GM21390 (cell line): ENCODE data around the gene MTPN.

ENCODE experiments used
- ATAC-seq: cut with Tn5 transposase; IDR thresholded peaks from one replicate; pipeline ENCODE4 v1.9.1; 2021; ENCODE audit not compliant: unreplicated experiment

MTPN gene

GRCh38 chr7:135929249-135929648 lies 47.9 kb downstream of the MTPN start:
- no peak for ATAC-seq

- no peak for ATAC-seq
These were observed 49.0 kb downstream of the MTPN start for GRCh38 chr7:135928136-135928535.

DNA sequence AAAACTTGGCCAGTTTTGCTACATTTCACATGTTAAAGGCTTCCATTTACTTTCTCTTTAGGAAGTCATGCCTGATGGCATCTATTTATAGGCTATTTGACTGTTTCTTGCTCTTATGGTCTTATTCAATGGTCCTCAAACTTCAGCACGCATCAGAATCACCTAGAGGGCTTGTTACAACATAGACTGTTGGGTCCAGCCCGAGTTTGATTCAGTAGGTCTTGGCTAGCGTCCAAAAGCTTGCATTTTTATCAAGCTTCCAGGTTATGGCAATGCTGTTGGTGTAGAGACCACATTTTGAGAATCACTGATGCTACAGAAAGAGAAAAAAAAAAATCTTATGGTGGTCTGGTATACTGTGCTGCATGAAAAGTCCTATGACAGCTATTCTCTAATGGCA lies 51.9 kb downstream of the MTPN start:
- no peak for ATAC-seq

DNA sequence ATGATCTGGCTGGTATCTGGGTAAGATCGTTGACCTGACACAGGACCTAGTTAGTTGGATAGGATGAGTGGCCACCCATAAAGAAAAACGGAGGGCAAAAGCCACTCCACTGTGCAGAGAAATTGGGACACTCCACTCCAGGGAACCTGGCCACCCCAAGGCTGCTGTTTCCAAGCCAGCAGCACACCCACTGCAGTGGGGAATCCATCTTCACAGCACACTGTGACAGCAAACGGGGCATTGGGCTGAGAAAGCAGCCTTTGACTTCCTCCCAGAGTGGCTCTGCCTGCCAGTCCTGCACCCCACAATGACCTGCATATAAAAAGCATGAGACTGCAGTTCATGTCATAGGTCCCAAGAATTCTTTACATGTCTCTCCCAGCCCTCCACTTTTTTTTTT lies 52.9 kb downstream of the MTPN start:
- ATAC-seq = no peak

DNA sequence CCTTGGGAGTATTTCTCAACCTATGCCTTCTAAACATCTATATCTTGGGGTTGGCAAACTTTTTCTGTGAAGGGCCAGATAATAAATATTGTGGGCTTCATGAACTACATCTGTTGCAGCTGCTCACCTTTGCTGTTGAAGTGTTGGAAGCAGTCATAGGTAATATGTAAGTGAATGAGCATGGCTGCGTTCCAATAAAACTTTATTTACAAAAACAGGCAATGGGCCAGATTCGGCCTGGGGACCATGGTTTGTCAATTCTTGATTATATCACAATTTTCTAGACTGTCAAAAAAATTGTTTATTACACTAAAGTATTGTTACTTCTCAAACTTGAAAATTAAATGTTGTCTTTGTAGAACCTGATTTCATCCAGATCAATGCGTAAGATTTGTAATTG lies 54.9 kb downstream of the MTPN start:
- no peak for ATAC-seq

GRCh38 chr7:135920478-135920877 lies 56.7 kb downstream of the MTPN start:
- ATAC-seq = peak; percentile 56

- no peak for ATAC-seq
These were observed 57.9 kb downstream of the MTPN start for GRCh38 chr7:135919071-135919841.

- ATAC-seq = no peak
These were observed 59.0 kb downstream of the MTPN start for GRCh38 chr7:135918134-135918533.

DNA sequence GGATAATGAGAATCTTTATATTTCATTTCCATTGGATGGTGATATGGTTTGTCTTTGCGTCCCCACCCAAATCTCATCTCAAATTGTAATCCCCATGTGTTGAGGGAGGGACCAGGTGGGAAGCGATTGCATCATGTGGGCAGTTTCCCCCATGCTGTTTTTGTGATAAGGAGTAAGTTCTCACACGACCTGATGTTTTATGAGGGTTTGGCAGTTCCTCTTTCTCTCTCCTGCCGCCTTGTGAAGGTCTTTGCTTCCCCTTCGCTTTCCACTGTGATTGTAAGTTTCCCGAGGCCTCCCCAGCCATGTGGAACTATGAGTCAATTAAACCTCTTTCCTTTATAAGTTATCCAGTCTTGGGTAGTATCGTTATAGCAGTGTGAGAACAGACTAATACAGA lies 59.4 kb downstream of the MTPN start:
- no peak for ATAC-seq

- no peak for ATAC-seq
These were observed 62.8 kb downstream of the MTPN start for GRCh38 chr7:135914346-135914745.

- ATAC-seq = no peak
These were observed 63.8 kb downstream of the MTPN start for GRCh38 chr7:135913404-135913803.

GRCh38 chr7:135911099-135911498 lies 66.1 kb downstream of the MTPN start:
- no peak for ATAC-seq

GRCh38 chr7:135910393-135911036 lies 66.6 kb downstream of the MTPN start:
- ATAC-seq = no peak

DNA sequence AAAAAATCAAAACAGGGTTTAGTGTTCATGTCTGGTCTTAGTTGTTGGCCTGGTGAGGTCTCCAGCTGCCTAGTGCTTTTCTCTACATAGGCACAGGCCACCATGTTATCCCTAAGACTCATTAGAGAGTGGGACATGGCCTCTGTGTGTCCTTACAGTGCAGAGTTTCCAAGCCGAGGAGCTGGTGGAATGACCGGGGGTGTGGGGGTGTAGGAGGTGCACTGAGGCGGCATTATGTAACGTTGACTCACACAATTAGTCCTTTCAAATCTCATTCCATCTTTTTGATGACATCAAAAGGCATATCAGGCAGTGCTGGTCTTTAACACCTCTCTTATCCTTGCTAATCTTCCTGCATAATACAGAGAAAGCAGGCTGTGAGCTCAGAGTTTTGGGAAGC lies 71.3 kb downstream of the MTPN start:
- no peak for ATAC-seq

DNA sequence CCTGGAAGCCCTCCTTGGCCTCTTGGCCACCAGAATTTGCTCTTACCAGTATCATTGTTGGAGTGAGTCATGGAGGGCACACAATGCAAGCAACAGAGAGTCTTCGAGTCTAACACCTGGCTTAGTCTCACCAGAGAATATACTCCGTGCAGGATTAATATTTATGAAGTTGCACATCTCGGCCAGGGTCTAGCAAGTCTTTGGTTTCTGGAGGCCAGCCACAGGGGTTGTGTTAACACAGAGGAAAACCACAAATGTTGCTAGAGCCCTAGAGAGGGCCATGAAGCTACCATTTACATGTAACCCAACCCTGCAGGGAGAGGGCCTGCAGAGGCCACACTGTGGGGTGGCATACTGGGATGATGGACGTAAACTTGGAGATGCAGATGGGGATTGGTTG lies 71.8 kb downstream of the MTPN start:
- no peak for ATAC-seq

- no peak for ATAC-seq
These were observed 72.9 kb downstream of the MTPN start for GRCh38 chr7:135904282-135904681.

- no peak for ATAC-seq
These were observed 75.3 kb downstream of the MTPN start for GRCh38 chr7:135901585-135902540.

- no peak for ATAC-seq
These were observed 77.1 kb downstream of the MTPN start for GRCh38 chr7:135900065-135900546.

- no peak for ATAC-seq
These were observed 77.6 kb downstream of the MTPN start for GRCh38 chr7:135899458-135900064.

DNA sequence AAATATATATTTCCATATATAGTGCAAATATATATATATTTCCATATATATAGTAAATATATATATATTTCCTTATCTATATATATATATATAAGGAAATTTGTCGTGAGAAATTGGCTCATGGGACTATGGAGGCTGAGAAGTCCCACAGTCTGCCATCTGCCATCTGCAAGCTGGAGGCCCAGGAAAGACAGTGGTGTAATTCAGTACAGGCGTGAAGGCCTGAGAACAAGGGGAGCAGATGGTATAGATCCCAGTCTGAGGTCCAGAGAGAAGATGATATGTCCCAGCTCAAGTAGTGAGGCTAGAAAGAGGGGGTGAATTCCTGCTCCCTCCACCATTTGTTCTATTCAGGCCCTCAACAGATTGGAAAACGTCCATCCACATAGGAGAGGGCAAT lies 78.9 kb downstream of the MTPN start:
- no peak for ATAC-seq

GRCh38 chr7:135894816-135895215 lies 82.3 kb downstream of the MTPN start:
- no peak for ATAC-seq
